Stomach (tissue), 4 donors: ENCODE data around the gene C8B.

Experiments
- EP300 ChIP-seq: sonication (generic); formaldehyde crosslinking; IDR thresholded peaks from one replicate; pipeline ENCODE4 v1.6.1; 2017; ENCODE audit warnings: antibody characterized with exemption
- POLR2A ChIP-seq, 4 donors: fragments of 450-650 bp; IDR thresholded peaks; one replicate each; pipeline ENCODE4 v1.6.1; 2016; ENCODE audit warnings: antibody characterized with exemption in 4 of 4, control low read depth in 2 of 4, mild to moderate bottlenecking in 1 of 4, moderate library complexity in 1 of 4
- POLR2AphosphoS5 ChIP-seq, 3 donors: sonication (generic); formaldehyde crosslinking; IDR thresholded peaks; one replicate each; pipeline ENCODE4 v1.6.1; 2016; ENCODE audit warnings: antibody characterized with exemption in 3 of 3
- TF ChIP-seq, protein P1 (sequence below), 7 experiments: fragments of 450-650 bp in 4 of 7; fragments of 200-600 bp in 3 of 7; sonication (generic) in 3 of 7; IDR thresholded peaks; one replicate each; pipeline ENCODE4 v1.5.1; 2016 to 2019; ENCODE audit warnings: antibody characterized with exemption in 7 of 7, control low read depth in 2 of 7, mild to moderate bottlenecking in 1 of 7

DNA sequence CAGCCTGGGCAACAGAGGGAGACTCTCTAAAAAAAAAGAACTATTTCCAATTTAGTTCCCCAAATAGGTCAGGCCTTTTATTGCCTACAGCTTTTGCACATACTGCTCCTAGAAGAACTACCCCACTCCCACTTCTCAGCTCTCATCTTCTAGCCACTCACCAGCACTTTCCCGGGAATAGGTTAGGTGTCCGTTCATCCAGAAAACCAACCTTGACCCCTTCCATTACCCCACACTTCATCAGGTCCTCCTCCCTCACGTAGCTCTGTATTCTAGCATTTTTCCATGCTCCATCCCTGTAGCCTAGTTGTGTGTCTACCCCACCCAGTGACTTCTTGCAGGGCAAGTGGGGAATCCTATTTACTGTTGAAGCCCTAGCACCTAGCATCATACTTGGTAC is 42.6 kb downstream of the C8B start:
- TF ChIP-seq, protein P1, sequence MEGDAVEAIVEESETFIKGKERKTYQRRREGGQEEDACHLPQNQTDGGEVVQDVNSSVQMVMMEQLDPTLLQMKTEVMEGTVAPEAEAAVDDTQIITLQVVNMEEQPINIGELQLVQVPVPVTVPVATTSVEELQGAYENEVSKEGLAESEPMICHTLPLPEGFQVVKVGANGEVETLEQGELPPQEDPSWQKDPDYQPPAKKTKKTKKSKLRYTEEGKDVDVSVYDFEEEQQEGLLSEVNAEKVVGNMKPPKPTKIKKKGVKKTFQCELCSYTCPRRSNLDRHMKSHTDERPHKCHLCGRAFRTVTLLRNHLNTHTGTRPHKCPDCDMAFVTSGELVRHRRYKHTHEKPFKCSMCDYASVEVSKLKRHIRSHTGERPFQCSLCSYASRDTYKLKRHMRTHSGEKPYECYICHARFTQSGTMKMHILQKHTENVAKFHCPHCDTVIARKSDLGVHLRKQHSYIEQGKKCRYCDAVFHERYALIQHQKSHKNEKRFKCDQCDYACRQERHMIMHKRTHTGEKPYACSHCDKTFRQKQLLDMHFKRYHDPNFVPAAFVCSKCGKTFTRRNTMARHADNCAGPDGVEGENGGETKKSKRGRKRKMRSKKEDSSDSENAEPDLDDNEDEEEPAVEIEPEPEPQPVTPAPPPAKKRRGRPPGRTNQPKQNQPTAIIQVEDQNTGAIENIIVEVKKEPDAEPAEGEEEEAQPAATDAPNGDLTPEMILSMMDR (IDR thresholded peaks at IDR 0.05), result no peak
- TF ChIP-seq POLR2A (IDR thresholded peaks at IDR 0.05) (no peak), POLR2AphosphoS5 (IDR thresholded peaks at IDR 0.05) (no peak), EP300 (no peak)
